Ovary (tissue), 3 donors: ENCODE data around the gene PMM2.

Source experiments
- POLR2A ChIP-seq: fragments of 450-650 bp; IDR thresholded peaks from one replicate; pipeline ENCODE4 v1.6.1; 2017; ENCODE audit warnings: antibody characterized with exemption, mild to moderate bottlenecking, moderate library complexity
- TF ChIP-seq, protein P1 (sequence below), 3 donors: fragments of 450-650 bp in 2 of 3; fragments of 200-600 bp in 1 of 3; IDR thresholded peaks; one replicate each; pipeline versions ENCODE4 v1.5.1 to v1.8.0; 2016 to 2022; ENCODE audit warnings: antibody characterized with exemption in 3 of 3, mild to moderate bottlenecking in 1 of 3
- donor health status: DM: no; HTN: no; CAD: no.

DNA sequence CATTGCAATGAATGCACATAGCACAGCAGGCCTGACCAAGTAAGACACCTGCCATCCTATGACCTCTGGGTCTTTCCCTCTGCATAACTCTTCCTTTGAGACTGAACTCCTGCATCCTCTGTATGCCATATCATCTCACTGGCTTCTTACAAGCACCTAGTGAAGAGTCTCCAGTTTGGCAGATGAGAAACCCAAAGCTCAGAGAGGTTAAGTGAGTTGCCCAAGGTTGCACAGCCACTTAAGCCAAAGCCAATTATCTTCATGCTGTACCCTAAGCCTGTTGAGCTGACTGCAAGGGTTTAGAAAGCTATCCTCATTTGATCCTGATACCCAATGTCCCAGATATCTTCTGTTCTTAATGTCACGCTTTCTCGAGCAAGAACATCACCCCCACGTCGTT, 35.4 kb upstream of the PMM2 start:
- TF ChIP-seq, protein P1, sequence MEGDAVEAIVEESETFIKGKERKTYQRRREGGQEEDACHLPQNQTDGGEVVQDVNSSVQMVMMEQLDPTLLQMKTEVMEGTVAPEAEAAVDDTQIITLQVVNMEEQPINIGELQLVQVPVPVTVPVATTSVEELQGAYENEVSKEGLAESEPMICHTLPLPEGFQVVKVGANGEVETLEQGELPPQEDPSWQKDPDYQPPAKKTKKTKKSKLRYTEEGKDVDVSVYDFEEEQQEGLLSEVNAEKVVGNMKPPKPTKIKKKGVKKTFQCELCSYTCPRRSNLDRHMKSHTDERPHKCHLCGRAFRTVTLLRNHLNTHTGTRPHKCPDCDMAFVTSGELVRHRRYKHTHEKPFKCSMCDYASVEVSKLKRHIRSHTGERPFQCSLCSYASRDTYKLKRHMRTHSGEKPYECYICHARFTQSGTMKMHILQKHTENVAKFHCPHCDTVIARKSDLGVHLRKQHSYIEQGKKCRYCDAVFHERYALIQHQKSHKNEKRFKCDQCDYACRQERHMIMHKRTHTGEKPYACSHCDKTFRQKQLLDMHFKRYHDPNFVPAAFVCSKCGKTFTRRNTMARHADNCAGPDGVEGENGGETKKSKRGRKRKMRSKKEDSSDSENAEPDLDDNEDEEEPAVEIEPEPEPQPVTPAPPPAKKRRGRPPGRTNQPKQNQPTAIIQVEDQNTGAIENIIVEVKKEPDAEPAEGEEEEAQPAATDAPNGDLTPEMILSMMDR (IDR thresholded peaks at IDR 0.05): no peak
- no peak for TF ChIP-seq POLR2A
